NK-92 (cell line): Measurements from ENCODE around the gene RGS7.
"Not testable (repeated sequence)": the region's sequence is repeated elsewhere in the genome, so short reads cannot be mapped to it uniquely, and the experiment has no call there.

Source experiments
- DNase-seq: peaks from one replicate; lab custom pipeline; 2025; ENCODE audit not compliant: unreplicated experiment; lab: John Stamatoyannopoulos, UW

Gene RGS7

GRCh38 chr1:240800291-240800690 is 556.7 kb downstream of the RGS7 start:
- DNase-seq, result no peak

GRCh38 chr1:240797050-240797449 is 560.0 kb downstream of the RGS7 start:
- DNase-seq, result no peak

- no peak for DNase-seq
These were observed 562.8 kb downstream of the RGS7 start for GRCh38 chr1:240794046-240794843.

GRCh38 chr1:240792915-240793529 is 564.0 kb downstream of the RGS7 start:
- DNase-seq, result no peak

GRCh38 chr1:240790856-240791255 is 566.1 kb downstream of the RGS7 start:
- no peak for DNase-seq

GRCh38 chr1:240786880-240787279 is 570.1 kb downstream of the RGS7 start:
- no peak for DNase-seq

GRCh38 chr1:240784776-240785175 is 572.2 kb downstream of the RGS7 start:
- no peak for DNase-seq

- DNase-seq, result not testable (repeated sequence)
These were observed 573.3 kb downstream of the RGS7 start for GRCh38 chr1:240783728-240784137.

GRCh38 chr1:240776237-240776636 is 580.8 kb downstream of the RGS7 start:
- DNase-seq, result no peak

GRCh38 chr1:240772131-240772530 is 584.9 kb downstream of the RGS7 start:
- no peak for DNase-seq

- no peak for DNase-seq
These were observed 585.6 kb downstream of the RGS7 start for GRCh38 chr1:240771450-240771849.

GRCh38 chr1:240768979-240769378 is 588.0 kb downstream of the RGS7 start:
- DNase-seq, result no peak

- no peak for DNase-seq
These were observed 590.2 kb downstream of the RGS7 start for GRCh38 chr1:240766831-240767230.

GRCh38 chr1:240765732-240766363 is 591.2 kb downstream of the RGS7 start:
- no peak for DNase-seq

GRCh38 chr1:240763771-240764170 is 593.2 kb downstream of the RGS7 start:
- no peak for DNase-seq

GRCh38 chr1:240763095-240763494 is 593.9 kb downstream of the RGS7 start:
- not testable (repeated sequence) for DNase-seq

- DNase-seq, result not testable (repeated sequence)
These were observed 594.5 kb downstream of the RGS7 start for GRCh38 chr1:240762471-240762987.

GRCh38 chr1:240758777-240759176 is 598.2 kb downstream of the RGS7 start:
- not testable (repeated sequence) for DNase-seq

- DNase-seq, result no peak
These were observed 598.7 kb downstream of the RGS7 start for GRCh38 chr1:240758296-240758695.

GRCh38 chr1:240747907-240748306 is 609.1 kb downstream of the RGS7 start:
- no peak for DNase-seq

GRCh38 chr1:240743705-240744104 is 613.3 kb downstream of the RGS7 start:
- DNase-seq, result no peak

GRCh38 chr1:240739754-240740153 is 617.3 kb downstream of the RGS7 start:
- DNase-seq, result no peak
